Tibial nerve (tissue), 4 donors: ENCODE results near the gene TDRD5. TPM values are rescaled to one million over a fixed set of nuclear protein-coding genes. Genes with fewer than 3 reads are reported as not detected.

Experiments used
- DNase-seq, 2 donors: peaks; one replicate each; pipeline ENCODE4 v3.0.0-alpha.2; 2019; ENCODE audit warnings: low spot score in 2 of 2
- H3K27ac ChIP-seq, 4 donors: fragments of 200-600 bp; sonication (generic) in 3 of 4; one replicate each; pipeline ENCODE4 v1.5.1; 2017 to 2019; ENCODE audit warnings: mild to moderate bottlenecking in 1 of 4
- H3K27me3 ChIP-seq, 2 donors: fragments of 200-600 bp; sonication (generic) in 1 of 2; one replicate each; pipeline versions ENCODE4 v1.5.1 to v1.6.0; 2017 to 2019
- H3K36me3 ChIP-seq, 3 donors: fragments of 200-600 bp; sonication (generic); one replicate each; pipeline ENCODE4 v1.5.1; 2018 to 2019
- H3K4me1 ChIP-seq, 4 donors: fragments of 200-600 bp; sonication (generic) in 3 of 4; one replicate each; pipeline ENCODE4 v1.5.1; 2017 to 2019
- H3K4me3 ChIP-seq, 4 donors: fragments of 200-600 bp; sonication (generic) in 3 of 4; one replicate each; pipeline ENCODE4 v1.5.1; 2017 to 2019; ENCODE audit warnings: mild to moderate bottlenecking in 1 of 4, moderate library complexity in 1 of 4
- H3K9me3 ChIP-seq, 4 donors: fragments of 200-600 bp; sonication (generic) in 3 of 4; one replicate each; pipeline ENCODE4 v1.5.1; 2017 to 2019
- EP300 ChIP-seq, 2 donors: sonication (generic); formaldehyde crosslinking; IDR thresholded peaks; one replicate each; pipeline ENCODE4 v1.6.1; 2017; ENCODE audit warnings: antibody characterized with exemption in 2 of 2, mild to moderate bottlenecking in 1 of 2
- POLR2A ChIP-seq, 2 donors: fragments of 450-650 bp; IDR thresholded peaks; one replicate each; pipeline ENCODE4 v1.6.1; 2017; ENCODE audit warnings: antibody characterized with exemption in 2 of 2, mild to moderate bottlenecking in 2 of 2, moderate library complexity in 2 of 2
- WGBS, 2 donors: methylation state at CpG; one replicate each; pipeline ENCODE4 v1.1.5; 2018; 5-methylcytosine and 5-hydroxymethylcytosine counted together
- total RNA-seq, 4 donors: library from RNA; depleted of rRNA; stranded (reverse); fragments of >200 nt; gene quantifications; one replicate each; pipeline ENCODE4 v1.1.0, GENCODE V29; 2016
- TF ChIP-seq, protein P1 (sequence below), 5 experiments: fragments of 200-600 bp in 3 of 5; fragments of 450-650 bp in 2 of 5; sonication (generic) in 3 of 5; IDR thresholded peaks; one replicate each; pipeline ENCODE4 v1.5.1; 2016 to 2019; ENCODE audit warnings: antibody characterized with exemption in 5 of 5, mild to moderate bottlenecking in 3 of 5, moderate library complexity in 2 of 5

Gene TDRD5
- total RNA-seq, 4 donors from 2014 or later: 0.21 to 0.59 (median 0.44) TPM; not detected in 1

DNA sequence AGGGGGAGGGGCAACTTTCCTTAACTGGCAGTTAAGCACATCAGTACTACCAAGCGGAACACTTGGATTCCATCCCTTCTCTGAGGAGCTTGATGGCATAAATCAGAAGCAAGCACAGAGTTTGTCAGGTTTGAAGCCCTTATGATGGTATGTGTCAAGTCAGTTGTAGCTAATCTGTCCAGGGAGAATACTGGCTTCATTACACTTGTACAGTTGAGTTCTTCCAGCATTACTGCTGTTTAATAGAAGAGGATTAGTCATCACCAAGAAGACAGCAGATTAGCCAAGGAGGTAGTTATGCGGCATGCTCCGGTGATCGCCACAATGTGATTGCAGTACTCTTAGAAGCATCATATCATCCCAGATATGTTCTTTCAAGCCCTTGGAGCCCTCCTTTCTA lies 2.1 kb upstream of the TDRD5 start:
- DNase-seq: no peak
- peaks cover 0 to 28% (median 0%) of the 10 kb centered on the region in 4 donors for H3K9me3 ChIP-seq
- WGBS, 2 donors: 92 to 94% methylated on average over 4 of the region's 4 CpGs
- H3K27ac ChIP-seq: no peak overlapping the region
- no peaks in the 10 kb centered on the region for H3K36me3 ChIP-seq
- peaks cover 0 to 17% (median 9%) of the 10 kb centered on the region in 4 donors for H3K4me1 ChIP-seq
- H3K27me3 ChIP-seq: peaks cover 0 to 29% of the 10 kb centered on the region in 2 donors
- H3K4me3 ChIP-seq: no peak overlapping the region
- TF ChIP-seq POLR2A (IDR thresholded peaks at IDR 0.05) (no peak), EP300 (IDR thresholded peaks at IDR 0.05) (no peak)
- TF ChIP-seq, protein P1, sequence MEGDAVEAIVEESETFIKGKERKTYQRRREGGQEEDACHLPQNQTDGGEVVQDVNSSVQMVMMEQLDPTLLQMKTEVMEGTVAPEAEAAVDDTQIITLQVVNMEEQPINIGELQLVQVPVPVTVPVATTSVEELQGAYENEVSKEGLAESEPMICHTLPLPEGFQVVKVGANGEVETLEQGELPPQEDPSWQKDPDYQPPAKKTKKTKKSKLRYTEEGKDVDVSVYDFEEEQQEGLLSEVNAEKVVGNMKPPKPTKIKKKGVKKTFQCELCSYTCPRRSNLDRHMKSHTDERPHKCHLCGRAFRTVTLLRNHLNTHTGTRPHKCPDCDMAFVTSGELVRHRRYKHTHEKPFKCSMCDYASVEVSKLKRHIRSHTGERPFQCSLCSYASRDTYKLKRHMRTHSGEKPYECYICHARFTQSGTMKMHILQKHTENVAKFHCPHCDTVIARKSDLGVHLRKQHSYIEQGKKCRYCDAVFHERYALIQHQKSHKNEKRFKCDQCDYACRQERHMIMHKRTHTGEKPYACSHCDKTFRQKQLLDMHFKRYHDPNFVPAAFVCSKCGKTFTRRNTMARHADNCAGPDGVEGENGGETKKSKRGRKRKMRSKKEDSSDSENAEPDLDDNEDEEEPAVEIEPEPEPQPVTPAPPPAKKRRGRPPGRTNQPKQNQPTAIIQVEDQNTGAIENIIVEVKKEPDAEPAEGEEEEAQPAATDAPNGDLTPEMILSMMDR (IDR thresholded peaks at IDR 0.05): no peak

DNA sequence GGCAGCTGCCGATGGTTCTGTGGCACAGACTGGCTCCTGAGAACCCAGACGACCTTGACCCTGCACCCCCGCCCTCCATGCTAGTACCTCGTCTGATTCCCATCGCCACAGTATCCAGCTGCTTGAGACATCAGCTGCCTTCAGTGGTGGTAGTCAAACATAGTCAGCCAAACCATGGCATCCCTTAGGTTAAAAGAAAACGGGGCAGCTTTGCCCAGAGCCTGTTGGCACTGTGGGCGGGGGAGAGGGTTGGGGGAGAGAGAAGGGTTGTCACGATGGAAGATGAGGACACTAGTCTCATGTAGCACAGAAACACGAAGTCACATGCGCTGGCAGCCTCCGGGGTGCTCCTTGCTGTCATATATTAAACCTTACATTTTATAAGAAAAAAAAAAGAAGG lies 961 bp upstream of the TDRD5 start:
- H3K4me1 ChIP-seq: peaks cover 0 to 14% (median 8%) of the 10 kb centered on the region in 4 donors
- WGBS, 2 donors: 82 to 87% methylated on average over 11 of the region's 11 CpGs
- H3K27ac ChIP-seq: no peak overlapping the region
- no peak overlapping the region for H3K4me3 ChIP-seq
- H3K27me3 ChIP-seq: peaks cover 0 to 29% of the 10 kb centered on the region in 2 donors
- peaks cover 0 to 28% (median 0%) of the 10 kb centered on the region in 4 donors for H3K9me3 ChIP-seq
- no peak for DNase-seq
- H3K36me3 ChIP-seq: no peaks in the 10 kb centered on the region
- TF ChIP-seq POLR2A (IDR thresholded peaks at IDR 0.05) (no peak), EP300 (IDR thresholded peaks at IDR 0.05) (no peak)

DNA sequence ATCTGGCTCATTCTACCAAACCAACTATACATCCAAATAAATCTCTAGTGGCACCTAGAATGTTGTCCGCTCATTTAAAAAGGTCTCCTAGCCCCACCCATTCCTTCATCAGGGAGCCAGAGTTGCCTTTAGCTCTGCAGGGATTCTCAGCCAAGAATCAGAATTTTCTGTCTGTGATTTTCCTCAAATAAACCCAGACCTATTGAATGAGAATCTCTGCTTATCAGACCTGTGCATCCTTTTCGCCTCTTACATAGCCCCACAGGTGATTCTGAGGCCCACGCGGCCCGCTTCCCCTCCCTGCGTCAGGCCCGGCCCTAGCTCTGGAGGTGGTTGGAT lies 410 bp upstream of the TDRD5 start:
- H3K4me3 ChIP-seq: peak overlapping the region in 1 of 4 donors; percentile 13
- WGBS, 2 donors: 26 to 28% methylated on average over 7 of the region's 7 CpGs

DNA sequence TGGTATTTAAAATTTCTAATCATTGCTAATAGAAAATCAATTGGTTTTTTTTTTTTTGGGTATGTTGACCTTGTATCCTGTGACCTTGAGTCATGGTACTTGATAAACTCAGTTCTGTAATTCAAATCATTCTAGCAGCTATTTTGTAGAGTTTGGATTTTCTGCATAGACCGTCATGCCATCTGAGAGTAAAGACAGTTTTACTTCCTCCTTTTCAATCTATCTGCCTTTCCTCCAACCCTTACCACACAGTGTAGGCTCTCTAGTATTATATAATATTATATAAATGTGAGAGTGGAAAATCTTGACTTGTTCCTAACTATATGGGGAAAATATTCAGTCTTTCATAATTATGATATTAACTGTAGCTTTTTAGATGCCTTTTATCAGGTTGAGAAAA lies 7.0 kb downstream of the TDRD5 start:
- H3K27me3 ChIP-seq: no peaks in the 10 kb centered on the region
- no peaks in the 10 kb centered on the region for H3K4me1 ChIP-seq
- 57 to 80% methylated on average over 1 of the region's 1 CpG for WGBS, 2 donors
- no peak overlapping the region for H3K27ac ChIP-seq
- H3K4me3 ChIP-seq: no peak overlapping the region
- H3K9me3 ChIP-seq: peaks cover 0 to 6% (median 0%) of the 10 kb centered on the region in 4 donors
- TF ChIP-seq POLR2A (IDR thresholded peaks at IDR 0.05) (no peak), EP300 (IDR thresholded peaks at IDR 0.05) (no peak)
- TF ChIP-seq, protein P1 (IDR thresholded peaks at IDR 0.05): no peak
- H3K36me3 ChIP-seq: no peaks in the 10 kb centered on the region
- no peak for DNase-seq

More for the DNA sequence above, 410 bp upstream of the TDRD5 start:
- peaks cover 0 to 10% (median 5%) of the 10 kb centered on the region in 4 donors for H3K4me1 ChIP-seq
- TF ChIP-seq, protein P1 (IDR thresholded peaks at IDR 0.05): no peak
- TF ChIP-seq POLR2A (IDR thresholded peaks at IDR 0.05) (no peak), EP300 (IDR thresholded peaks at IDR 0.05) (no peak)
- H3K9me3 ChIP-seq: peaks cover 0 to 28% (median 0%) of the 10 kb centered on the region in 4 donors
- no peak overlapping the region for H3K27ac ChIP-seq
- H3K36me3 ChIP-seq: no peaks in the 10 kb centered on the region
- no peak for DNase-seq
- peaks cover 0 to 24% of the 10 kb centered on the region in 2 donors for H3K27me3 ChIP-seq

DNA sequence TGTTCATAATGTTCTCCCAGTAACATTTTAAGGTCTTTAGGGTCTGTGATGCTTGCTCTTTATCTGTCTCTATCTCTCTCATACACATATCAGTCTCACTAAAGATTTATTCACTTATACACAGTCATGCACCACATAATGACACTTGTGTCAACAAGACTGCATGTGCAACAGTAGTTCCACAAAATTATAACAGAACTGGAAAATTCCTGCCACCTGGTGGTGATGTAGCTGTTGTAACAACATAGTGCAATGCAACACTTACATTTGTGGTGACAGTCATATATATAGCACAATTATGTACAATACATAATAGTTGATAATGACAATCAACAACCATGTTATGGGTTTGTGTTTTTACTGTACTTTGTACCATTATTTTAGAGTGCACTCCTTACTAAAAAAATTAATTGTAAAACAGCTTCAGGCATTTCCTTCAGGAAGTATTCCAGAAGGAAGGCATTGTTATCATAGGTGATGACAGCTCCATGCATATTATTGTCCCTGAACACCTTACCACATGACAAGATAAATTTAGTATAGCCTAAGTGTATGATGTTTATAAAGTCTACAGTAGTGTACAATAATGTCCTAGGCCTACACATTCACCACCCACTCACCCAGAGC lies 8.1 kb downstream of the TDRD5 start:
- peaks cover 0 to 6% (median 0%) of the 10 kb centered on the region in 4 donors for H3K9me3 ChIP-seq
- H3K36me3 ChIP-seq: no peaks in the 10 kb centered on the region
- no peaks in the 10 kb centered on the region for H3K27me3 ChIP-seq
- H3K27ac ChIP-seq: no peak overlapping the region
- DNase-seq: no peak
- no peaks in the 10 kb centered on the region for H3K4me1 ChIP-seq
- no peak overlapping the region for H3K4me3 ChIP-seq
- TF ChIP-seq POLR2A (IDR thresholded peaks at IDR 0.05): no peak
- TF ChIP-seq, protein P1 (IDR thresholded peaks at IDR 0.05): peak in 2 of 5 experiments; percentile 14 to 18
